Pancreas (tissue), 10 donors: ENCODE measurements around the gene SLC27A1. TPM values are rescaled to one million over a fixed set of nuclear protein-coding genes. Genes with fewer than 3 reads are reported as not detected.
A peak's percentile ranks its signal among the peaks of the same experiment; 100 is the strongest.

Experiments
- ATAC-seq, 4 donors: fragments of 200-7000 bp; cut with Tn5 transposase; one replicate each; pipeline versions ENCODE4 v1.8.0 to v1.9.1; 2020; ENCODE audit warnings: mild to moderate bottlenecking in 4 of 4, moderate library complexity in 4 of 4
- DNase-seq, 6 donors: peaks; one replicate each; pipeline ENCODE4 v3.0.0-alpha.2; 2020
- FAIRE-seq: peaks from 2 replicates; lab custom pipeline; 2012; peaks lifted over from hg19 to GRCh38; lab: Jason Lieb, UNC
- H3K27ac ChIP-seq, 4 donors: fragments of 200-600 bp; sonication (generic); 1 replicate in 3 of 4; 2 replicates in 1 of 4; pipeline versions ENCODE4 v1.5.0 to v1.8.0; 2020
- H3K27me3 ChIP-seq, 4 donors: fragments of 200-600 bp; one replicate each; pipeline ENCODE4 v1.8.0; 2021
- H3K36me3 ChIP-seq, 3 donors: fragments of 200-600 bp; sonication (generic) in 1 of 3; one replicate each; pipeline versions ENCODE4 v1.5.0 to v1.8.0; 2020 to 2021
- H3K4me1 ChIP-seq, 3 donors: fragments of 200-600 bp; one replicate each; pipeline ENCODE4 v1.8.0; 2021
- H3K4me3 ChIP-seq, 4 donors: fragments of 200-600 bp; sonication (generic) in 2 of 4; one replicate each; pipeline versions ENCODE4 v1.5.0 to v1.8.0; 2020 to 2021
- H3K9me3 ChIP-seq, 4 donors: fragments of 200-600 bp; one replicate each; pipeline ENCODE4 v1.8.0; 2021
- WGBS, 2 donors: extraction: QIAGEN DNeasy Blood & Tissue Kit; methylation state at CpG; one replicate each; pipeline ENCODE4 v1.1.7; 2013; 5-methylcytosine and 5-hydroxymethylcytosine counted together
- intact Hi-C, 3 donors: fragments of 100-400 bp; cut with DNase I; formaldehyde crosslinking; loops; one replicate each; pipeline versions ENCODE4 v1.11.1 to v1.14.2; 2022
- polyA plus RNA-seq, 2 donors: library from polyadenylated mRNA; stranded (reverse); fragments of 200-250 nt; gene quantifications; one replicate each; pipeline ENCODE4 v1.2.3, GENCODE V29; 2013
- total RNA-seq, 6 donors: library from RNA; stranded (reverse); fragmentation: NEBNext Ultra II Directional in 4 of 6; extraction: Animal tissue kit (Norgen Biotek cat#: 25700) in 4 of 6; gene quantifications; one replicate each; pipeline versions ENCODE4 v1.2.1 to v1.2.4, GENCODE V29; 2021 to 2023
- TF ChIP-seq, protein P1 (sequence below), 4 donors: fragments of 200-600 bp; sonication (generic) in 3 of 4; IDR thresholded peaks; one replicate each; pipeline versions ENCODE4 v1.5.0 to v1.8.0; 2021; ENCODE audit warnings: antibody characterized with exemption in 4 of 4
- donor health status: healthy with polysubstance abuse.
- donor health status: DM: no; HTN: no; CAD: no; lungs with moderate emphysema.
- donor health status: DM: no; HTN: no; CAD: no.
- donor health status: control.
- donor health status: control.
- donor health status: Bipolar disorder and iron deficiency.
- donor health status: DM: yes; HTN: yes; CAD: no.
- donor health status: DM: no; HTN: no; CAD: no.
- donor health status: DM: no; HTN: no; CAD: no.
- donor health status: DM: yes; HTN: yes; CAD: no.

SLC27A1 gene
- total and polyA plus RNA-seq, 8 donors, result 9.4 to 37.1 (median 11.4) TPM

DNA sequence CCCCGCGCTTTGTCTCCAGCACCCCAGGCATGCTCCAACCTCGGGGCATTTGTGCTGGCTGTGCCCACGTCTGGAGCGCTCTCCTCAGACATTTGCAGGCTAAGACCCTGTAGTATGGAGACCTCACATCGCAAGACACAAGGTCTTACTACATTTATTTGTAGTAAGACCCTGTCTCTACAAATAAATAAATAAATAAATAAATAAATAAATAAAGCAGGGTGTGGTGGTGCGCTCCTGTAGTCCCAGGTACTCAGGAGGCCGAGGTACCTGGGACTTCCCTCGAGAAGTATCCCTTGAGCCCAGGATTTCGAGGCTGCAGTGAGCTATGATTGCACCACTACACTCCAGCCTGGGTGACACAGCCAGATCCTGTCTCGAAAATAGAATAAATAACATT is 14.2 kb upstream of the SLC27A1 start:
- TF ChIP-seq, protein P1, sequence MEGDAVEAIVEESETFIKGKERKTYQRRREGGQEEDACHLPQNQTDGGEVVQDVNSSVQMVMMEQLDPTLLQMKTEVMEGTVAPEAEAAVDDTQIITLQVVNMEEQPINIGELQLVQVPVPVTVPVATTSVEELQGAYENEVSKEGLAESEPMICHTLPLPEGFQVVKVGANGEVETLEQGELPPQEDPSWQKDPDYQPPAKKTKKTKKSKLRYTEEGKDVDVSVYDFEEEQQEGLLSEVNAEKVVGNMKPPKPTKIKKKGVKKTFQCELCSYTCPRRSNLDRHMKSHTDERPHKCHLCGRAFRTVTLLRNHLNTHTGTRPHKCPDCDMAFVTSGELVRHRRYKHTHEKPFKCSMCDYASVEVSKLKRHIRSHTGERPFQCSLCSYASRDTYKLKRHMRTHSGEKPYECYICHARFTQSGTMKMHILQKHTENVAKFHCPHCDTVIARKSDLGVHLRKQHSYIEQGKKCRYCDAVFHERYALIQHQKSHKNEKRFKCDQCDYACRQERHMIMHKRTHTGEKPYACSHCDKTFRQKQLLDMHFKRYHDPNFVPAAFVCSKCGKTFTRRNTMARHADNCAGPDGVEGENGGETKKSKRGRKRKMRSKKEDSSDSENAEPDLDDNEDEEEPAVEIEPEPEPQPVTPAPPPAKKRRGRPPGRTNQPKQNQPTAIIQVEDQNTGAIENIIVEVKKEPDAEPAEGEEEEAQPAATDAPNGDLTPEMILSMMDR (IDR thresholded peaks at IDR 0.05), result no peak
- H3K36me3 ChIP-seq, result no peaks in the 10 kb centered on the region
- WGBS, 2 donors, result 45 to 68% methylated on average over 11 of the region's 11 CpGs
- H3K4me1 ChIP-seq, result no peaks in the 10 kb centered on the region
- FAIRE-seq (no peak), ATAC-seq (no peak), DNase-seq (no peak)
- H3K9me3 ChIP-seq, result no peaks in the 10 kb centered on the region
- intact Hi-C loops, result no loop called here
- H3K4me3 ChIP-seq, result no peak overlapping the region
- H3K27me3 ChIP-seq, result peaks cover 0 to 16% (median 2%) of the 10 kb centered on the region in 4 donors
- H3K27ac ChIP-seq, result no peak overlapping the region

DNA sequence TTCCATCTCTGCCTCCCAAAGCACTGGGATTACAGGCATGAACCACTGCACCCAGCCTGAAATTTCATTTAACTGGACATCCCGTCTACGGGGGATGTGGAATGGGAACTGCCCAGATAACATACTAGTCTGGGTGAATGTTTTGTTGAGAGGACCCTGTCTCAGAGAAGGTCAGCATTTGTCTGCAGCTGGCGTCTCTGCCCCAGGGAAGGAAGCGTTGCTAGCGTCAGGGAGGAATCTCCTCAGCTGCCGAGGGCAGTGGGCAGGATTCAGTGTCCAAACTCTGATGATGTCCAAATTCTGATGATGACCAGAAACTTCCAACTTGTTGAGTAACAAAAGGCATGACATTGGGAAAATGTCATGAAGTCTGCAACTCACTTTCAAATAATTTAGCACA is 12.7 kb upstream of the SLC27A1 start:
- TF ChIP-seq, protein P1 (IDR thresholded peaks at IDR 0.05), result no peak
- Histone ChIP-seq H3K9me3 (no peaks in the 10 kb centered on the region), H3K4me3 (no peak overlapping the region), H3K4me1 (no peaks in the 10 kb centered on the region), H3K27ac (no peak overlapping the region), H3K27me3 (peaks cover 0 to 16% (median 2%) of the 10 kb centered on the region in 4 donors), H3K36me3 (no peaks in the 10 kb centered on the region)
- no peak for ATAC-seq
- intact Hi-C loops, result no loop called here
- no peak for DNase-seq
- no peak for FAIRE-seq
- 23 to 47% methylated on average over 6 of the region's 6 CpGs for WGBS, 2 donors

DNA sequence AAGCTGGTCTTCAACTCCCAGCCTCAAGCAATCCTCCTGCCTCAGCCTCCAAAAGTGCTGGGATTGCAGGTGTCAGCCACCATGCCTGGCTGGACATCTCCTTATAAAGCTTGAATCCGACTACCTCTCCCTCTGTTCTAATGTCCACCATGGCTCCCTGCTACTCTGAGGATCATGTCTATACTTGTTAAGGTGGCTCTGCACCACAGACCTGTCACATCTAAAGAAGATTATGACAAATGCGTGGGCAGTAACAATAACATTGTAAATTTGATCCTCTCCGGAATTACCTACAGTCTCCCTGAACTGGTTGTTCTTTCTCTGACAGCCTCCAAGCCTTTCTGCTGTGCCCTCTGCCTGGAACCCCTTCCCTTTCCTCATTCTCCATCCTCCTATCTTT is 11.4 kb upstream of the SLC27A1 start:
- no peak for FAIRE-seq
- H3K9me3 ChIP-seq, result no peaks in the 10 kb centered on the region
- 48 to 68% methylated on average over 3 of the region's 3 CpGs for WGBS, 2 donors

GRCh38 chr19:17460372-17461230 is 9.7 kb upstream of the SLC27A1 start, which contains the start of gene NXNL1:
Gene NXNL1 (minus strand): TSS chr19:17460926. CDS start chr19:17460869, 57 bp downstream.
- TF ChIP-seq, protein P1 (IDR thresholded peaks at IDR 0.05), result no peak
- WGBS, 2 donors, result 58 to 74% methylated on average over 26 of the region's 26 CpGs
- intact Hi-C loops, result no loop called here
- no peaks in the 10 kb centered on the region for H3K36me3 ChIP-seq
- no peak for DNase-seq
- H3K4me3 ChIP-seq, result no peak within 1 kb of the TSS
- H3K9me3 ChIP-seq, result no peaks in the 10 kb centered on the region
- no peaks in the 10 kb centered on the region for H3K4me1 ChIP-seq
- ATAC-seq, result no peak
- no peak within 1 kb of the TSS for H3K27ac ChIP-seq
- no peak for FAIRE-seq
- peaks cover 0 to 10% (median 2%) of the 10 kb centered on the region in 4 donors for H3K27me3 ChIP-seq

More for the DNA sequence above, 11.4 kb upstream of the SLC27A1 start:
- Histone ChIP-seq H3K4me1 (no peaks in the 10 kb centered on the region), H3K36me3 (no peaks in the 10 kb centered on the region), H3K27ac (no peak overlapping the region), H3K4me3 (no peak overlapping the region), H3K27me3 (peaks cover 0 to 16% (median 2%) of the 10 kb centered on the region in 4 donors)
- ATAC-seq, result no peak
- intact Hi-C loops, result no loop called here
- DNase-seq, result no peak
- TF ChIP-seq, protein P1 (IDR thresholded peaks at IDR 0.05), result no peak

- Histone ChIP-seq H3K4me1 (peaks cover 0 to 6% (median 0%) of the 10 kb centered on the region in 3 donors), H3K27ac (no peak overlapping the region), H3K27me3 (no peaks in the 10 kb centered on the region), H3K36me3 (no peaks in the 10 kb centered on the region), H3K4me3 (no peak overlapping the region), H3K9me3 (no peaks in the 10 kb centered on the region)
- peak; percentile 95 for FAIRE-seq
- WGBS, 2 donors, result 27 to 37% methylated on average over 6 of the region's 6 CpGs
- DNase-seq, result no peak
- intact Hi-C loops, result loop anchor here in 1 of 3 donors (5.0 kb wide), 1 partner anchor 119 kb away; no protein-coding TSS in a partner anchor
- ATAC-seq, result no peak
- TF ChIP-seq, protein P1 (IDR thresholded peaks at IDR 0.05), result peak in 1 of 4 donors; percentile 1
Measured at GRCh38 chr19:17466487-17466850, 3.9 kb upstream of the SLC27A1 start.
